22Rv1 (cell line): Measurements from ENCODE around the gene NCS1.

Experiments
- H3K27ac ChIP-seq: fragments of 450-650 bp; 2 replicates; pipeline ENCODE4 v1.5.1; 2017
- ZFX ChIP-seq: fragments of 450-650 bp; IDR thresholded peaks from 2 replicates; pipeline ENCODE4 v1.6.1; 2017; ENCODE audit warnings: antibody characterized with exemption, borderline replicate concordance
- TF ChIP-seq, protein P1 (sequence below): fragments of 450-650 bp; IDR thresholded peaks from 2 replicates; pipeline ENCODE4 v1.5.1; 2017; ENCODE audit warnings: mild to moderate bottlenecking

Gene NCS1

DNA sequence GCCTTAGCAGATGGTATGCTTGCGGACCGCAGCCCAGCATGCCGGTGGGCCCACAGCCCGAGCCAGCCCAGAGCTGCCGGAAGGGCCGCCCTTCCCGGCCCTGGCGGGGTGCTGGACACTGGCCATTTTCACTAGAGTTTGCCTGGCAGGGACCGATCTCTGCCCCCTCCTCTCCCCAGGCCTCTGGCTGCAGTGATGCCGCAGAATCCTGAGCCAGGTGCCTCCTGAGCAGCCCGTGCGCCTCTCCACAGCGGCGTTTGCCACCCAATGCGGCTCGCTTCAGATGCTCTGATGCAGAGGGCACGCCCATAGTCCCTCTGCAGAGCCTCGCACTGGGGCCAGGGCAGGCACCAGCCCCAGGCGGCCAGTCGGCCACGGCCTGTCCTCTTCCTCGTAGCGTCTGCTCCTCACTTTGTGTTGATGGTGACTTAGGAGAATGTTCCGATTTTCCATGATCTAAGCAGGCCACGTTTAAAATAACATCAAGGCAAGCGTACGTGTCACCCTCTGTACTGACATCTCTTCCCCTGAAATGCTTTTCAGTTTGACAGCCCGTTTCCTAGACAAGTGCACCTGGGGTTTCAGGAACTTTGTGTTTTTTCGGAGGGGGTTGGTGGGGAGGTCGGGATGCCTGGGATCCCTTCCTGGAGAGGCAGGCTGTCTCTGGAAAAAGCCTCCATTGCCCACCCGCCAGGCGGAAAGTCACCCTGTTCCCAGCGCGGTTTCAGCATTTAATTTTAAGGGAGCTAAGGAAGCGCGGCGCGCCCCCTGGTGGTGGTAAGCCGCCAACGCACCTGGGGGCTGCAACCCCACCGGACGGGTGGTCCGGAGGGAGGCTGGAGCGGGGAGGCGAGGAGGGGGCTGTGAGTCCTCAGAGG is 63.6 kb downstream of the NCS1 start:
- TF ChIP-seq, protein P1, sequence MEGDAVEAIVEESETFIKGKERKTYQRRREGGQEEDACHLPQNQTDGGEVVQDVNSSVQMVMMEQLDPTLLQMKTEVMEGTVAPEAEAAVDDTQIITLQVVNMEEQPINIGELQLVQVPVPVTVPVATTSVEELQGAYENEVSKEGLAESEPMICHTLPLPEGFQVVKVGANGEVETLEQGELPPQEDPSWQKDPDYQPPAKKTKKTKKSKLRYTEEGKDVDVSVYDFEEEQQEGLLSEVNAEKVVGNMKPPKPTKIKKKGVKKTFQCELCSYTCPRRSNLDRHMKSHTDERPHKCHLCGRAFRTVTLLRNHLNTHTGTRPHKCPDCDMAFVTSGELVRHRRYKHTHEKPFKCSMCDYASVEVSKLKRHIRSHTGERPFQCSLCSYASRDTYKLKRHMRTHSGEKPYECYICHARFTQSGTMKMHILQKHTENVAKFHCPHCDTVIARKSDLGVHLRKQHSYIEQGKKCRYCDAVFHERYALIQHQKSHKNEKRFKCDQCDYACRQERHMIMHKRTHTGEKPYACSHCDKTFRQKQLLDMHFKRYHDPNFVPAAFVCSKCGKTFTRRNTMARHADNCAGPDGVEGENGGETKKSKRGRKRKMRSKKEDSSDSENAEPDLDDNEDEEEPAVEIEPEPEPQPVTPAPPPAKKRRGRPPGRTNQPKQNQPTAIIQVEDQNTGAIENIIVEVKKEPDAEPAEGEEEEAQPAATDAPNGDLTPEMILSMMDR: peak; percentile 97
- TF ChIP-seq ZFX: no peak
- H3K27ac ChIP-seq: no peak overlapping the region

- no peak overlapping the region for H3K27ac ChIP-seq
- TF ChIP-seq, protein P1: peak; percentile 46
- TF ChIP-seq ZFX: no peak
Measured at GRCh38 chr9:130236436-130236985, 64.3 kb downstream of the NCS1 start.

DNA sequence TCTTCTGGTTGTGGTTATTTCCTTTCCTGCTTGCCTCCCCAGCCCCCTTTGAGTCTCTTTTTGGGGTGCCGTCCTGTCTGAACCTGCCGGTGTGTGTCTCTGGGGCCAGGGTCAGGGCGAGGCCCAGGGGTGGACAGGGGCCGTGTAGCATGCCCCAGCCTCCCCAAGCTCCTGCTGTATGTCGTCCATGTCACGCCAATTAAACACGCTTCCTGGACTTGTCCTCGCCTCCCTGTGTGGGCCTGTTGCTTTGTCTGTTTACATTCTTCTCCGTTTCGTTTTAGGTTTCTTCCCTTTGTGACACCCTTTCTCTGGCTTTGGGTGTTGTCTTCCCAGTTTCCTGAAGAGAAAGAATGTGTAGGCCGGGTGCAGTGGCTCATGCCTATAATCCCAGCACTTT is 64.9 kb downstream of the NCS1 start:
- H3K27ac ChIP-seq: no peak overlapping the region
- TF ChIP-seq, protein P1: no peak
- no peak for TF ChIP-seq ZFX

DNA sequence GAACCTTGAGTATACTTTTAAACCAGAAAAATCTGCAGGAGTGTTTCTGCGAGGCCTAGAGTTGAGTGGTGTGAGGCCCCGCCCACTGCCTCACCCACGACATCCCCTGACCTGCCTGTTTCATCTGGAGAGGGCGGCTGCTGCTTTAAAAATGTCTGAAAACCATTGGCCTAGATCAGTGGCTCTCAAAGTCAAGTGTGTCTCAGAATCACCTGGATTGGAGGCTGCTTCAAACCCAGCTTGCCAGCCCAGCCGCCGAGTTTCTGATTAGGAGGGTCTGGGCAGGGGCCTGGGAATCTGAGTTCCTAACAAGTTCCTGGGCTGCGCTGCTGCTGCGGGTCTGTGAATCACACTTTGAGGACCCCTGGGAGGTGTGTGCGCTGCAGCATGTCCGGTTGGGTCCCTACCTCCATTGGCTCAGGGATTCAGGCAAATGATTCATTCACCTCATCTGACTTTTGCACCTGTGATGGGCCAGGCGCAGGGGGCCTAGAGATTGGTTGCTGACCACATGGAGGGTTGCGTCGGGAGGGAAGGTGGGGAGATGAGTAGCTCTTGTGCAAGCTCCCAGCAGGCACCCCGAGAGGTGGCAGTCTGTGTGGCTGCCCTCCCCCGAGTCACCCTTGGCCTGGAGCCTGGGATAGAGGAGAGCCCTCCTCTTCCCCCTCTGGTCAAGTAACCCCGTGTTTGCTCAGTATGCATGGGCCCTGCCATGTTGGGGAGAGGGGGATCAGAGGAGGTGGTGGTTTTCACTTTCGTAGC is 65.7 kb downstream of the NCS1 start:
- H3K27ac ChIP-seq: no peak overlapping the region

GRCh38 chr9:130239363-130239695 is 67.1 kb downstream of the NCS1 start:
- no peak for TF ChIP-seq ZFX
- TF ChIP-seq, protein P1: no peak
- no peak overlapping the region for H3K27ac ChIP-seq

More for the DNA sequence above, 65.7 kb downstream of the NCS1 start:
- TF ChIP-seq, protein P1: no peak
- TF ChIP-seq ZFX: no peak

GRCh38 chr9:130239741-130240241 is 67.6 kb downstream of the NCS1 start:
- H3K27ac ChIP-seq: no peak overlapping the region
- TF ChIP-seq, protein P1: no peak
- no peak for TF ChIP-seq ZFX
